ENCODE measurements around the gene TRAF5.

The TRAF5 gene

GRCh38 chr1:211332830-211333229 lies 6.2 kb downstream of the TRAF5 start:
- TF ChIP-seq CTCF (IDR thresholded peaks at IDR 0.05; ENCODE audit: low read depth, low read length) = no peak
- H3K4me3 ChIP-seq (ENCODE audit: low read depth, low read length) = no peak overlapping the region

- TF ChIP-seq CTCF (IDR thresholded peaks at IDR 0.05; ENCODE audit: low read depth, low read length) = no peak
- H3K4me3 ChIP-seq (ENCODE audit: low read depth, low read length) = no peak overlapping the region
These were observed 7.3 kb downstream of the TRAF5 start for GRCh38 chr1:211333906-211334305.

- no peak for TF ChIP-seq CTCF (IDR thresholded peaks at IDR 0.05; ENCODE audit: low read depth, low read length)
- H3K4me3 ChIP-seq (ENCODE audit: low read depth, low read length) = no peak overlapping the region
These were observed 8.4 kb downstream of the TRAF5 start for GRCh38 chr1:211334986-211335385.

GRCh38 chr1:211335522-211336157 lies 9.0 kb downstream of the TRAF5 start:
- H3K4me3 ChIP-seq (ENCODE audit: low read depth, low read length) = no peak overlapping the region
- TF ChIP-seq CTCF (IDR thresholded peaks at IDR 0.05; ENCODE audit: low read depth, low read length) = no peak

- no peak overlapping the region for H3K4me3 ChIP-seq (ENCODE audit: low read depth, low read length)
- TF ChIP-seq CTCF (IDR thresholded peaks at IDR 0.05; ENCODE audit: low read depth, low read length) = no peak
These were observed 9.5 kb downstream of the TRAF5 start for GRCh38 chr1:211336161-211336560.

GRCh38 chr1:211336775-211337174 lies 10.1 kb downstream of the TRAF5 start:
- H3K4me3 ChIP-seq (ENCODE audit: low read depth, low read length) = no peak overlapping the region
- TF ChIP-seq CTCF (IDR thresholded peaks at IDR 0.05; ENCODE audit: low read depth, low read length) = no peak

GRCh38 chr1:211337430-211338223 lies 11.0 kb downstream of the TRAF5 start:
- no peak for TF ChIP-seq CTCF (IDR thresholded peaks at IDR 0.05; ENCODE audit: low read depth, low read length)
- no peak overlapping the region for H3K4me3 ChIP-seq (ENCODE audit: low read depth, low read length)

Measured in WI38 (cell line).